ENCODE results near the gene KANSL1.
"Not testable (repeated sequence)": the region's sequence is repeated elsewhere in the genome, so short reads cannot be mapped to it uniquely, and the experiment has no call there.

Gene KANSL1

DNA sequence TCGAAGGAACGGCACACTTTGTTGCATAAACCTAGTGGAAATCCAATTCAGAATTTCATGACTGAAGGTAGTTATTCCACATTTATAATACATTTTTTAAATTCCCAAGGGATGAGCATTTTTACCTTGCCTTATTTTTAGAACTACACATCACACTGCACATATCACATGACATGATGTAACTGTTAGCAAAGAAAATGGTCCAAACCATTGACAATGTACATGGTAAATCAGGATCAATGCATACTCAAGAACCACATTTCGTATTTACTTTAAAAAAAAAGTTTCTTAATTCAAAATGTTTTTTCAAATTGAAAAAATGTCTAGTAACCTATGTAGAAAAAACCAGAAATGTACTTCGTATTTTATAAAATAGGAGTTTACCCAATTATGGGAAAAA is 2.5 kb downstream of the KANSL1 start:
- DNase-seq (ENCODE audit: low spot score): no peak
- TF ChIP-seq CTCF (IDR thresholded peaks at IDR 0.05; ENCODE audit: extremely low read depth, missing control alignments): no peak

DNA sequence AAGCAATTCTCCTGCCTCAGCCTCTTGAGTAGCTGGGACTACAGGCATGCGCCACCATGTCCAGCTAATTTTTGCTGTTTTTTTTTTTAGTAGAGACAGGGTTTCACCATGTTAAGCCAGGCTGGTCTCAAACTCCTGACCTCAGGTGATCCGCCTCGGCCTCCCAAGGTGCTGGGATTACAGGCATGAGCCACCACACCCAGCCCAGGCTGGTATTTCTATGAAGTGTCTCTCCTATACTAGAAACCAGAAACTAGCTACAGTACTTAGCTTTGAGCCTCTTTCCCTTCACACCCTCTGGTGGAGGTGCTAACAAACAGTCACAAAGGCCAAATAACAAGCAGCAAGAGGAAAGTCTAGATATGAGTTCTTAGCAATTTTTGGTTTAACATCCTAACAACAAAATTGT is 6.4 kb downstream of the KANSL1 start:
- peak; percentile 48 for DNase-seq (ENCODE audit: low spot score)

GRCh38 chr17:46184696-46185095 is 8.5 kb downstream of the KANSL1 start:
- DNase-seq (ENCODE audit: low spot score): no peak
- TF ChIP-seq CTCF (IDR thresholded peaks at IDR 0.05; ENCODE audit: extremely low read depth, missing control alignments): no peak

DNA sequence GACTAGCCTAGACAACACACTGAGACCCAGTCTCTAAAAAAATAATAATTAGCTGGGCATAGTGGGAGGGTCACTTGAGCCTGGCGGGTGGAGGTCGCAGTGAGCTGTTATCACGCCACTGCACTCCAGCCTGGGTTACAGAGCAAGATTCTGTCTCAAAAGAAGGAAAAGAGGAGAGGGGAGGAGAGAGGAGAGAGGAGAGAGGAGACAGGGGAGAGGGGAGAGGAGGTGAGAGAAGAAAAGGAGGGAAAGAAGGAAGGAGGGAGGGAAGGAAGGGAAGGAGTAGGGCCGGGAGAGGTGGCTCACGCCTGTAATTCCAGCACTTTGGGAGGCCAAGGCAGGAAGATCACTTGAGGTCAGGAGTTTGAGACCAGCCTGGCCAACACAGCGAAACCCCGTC is 9.8 kb downstream of the KANSL1 start:
- DNase-seq (ENCODE audit: low spot score): not testable (repeated sequence)

- no peak for DNase-seq (ENCODE audit: low spot score)
- no peak for TF ChIP-seq CTCF (IDR thresholded peaks at IDR 0.05; ENCODE audit: extremely low read depth, missing control alignments)
Measured at GRCh38 chr17:46182961-46183360, 10.3 kb downstream of the KANSL1 start.

- DNase-seq (ENCODE audit: low spot score): no peak
- TF ChIP-seq CTCF (IDR thresholded peaks at IDR 0.05; ENCODE audit: extremely low read depth, missing control alignments): no peak
Measured at GRCh38 chr17:46181940-46182339, 11.3 kb downstream of the KANSL1 start.

GRCh38 chr17:46181316-46181715 is 11.9 kb downstream of the KANSL1 start:
- not testable (repeated sequence) for DNase-seq (ENCODE audit: low spot score)

- no peak for DNase-seq (ENCODE audit: low spot score)
- TF ChIP-seq CTCF (IDR thresholded peaks at IDR 0.05; ENCODE audit: extremely low read depth, missing control alignments): no peak
Measured at GRCh38 chr17:46180892-46181274, 12.3 kb downstream of the KANSL1 start.

GRCh38 chr17:46180185-46180891 is 12.9 kb downstream of the KANSL1 start:
- not testable (repeated sequence) for DNase-seq (ENCODE audit: low spot score)

All from GM20000 (cell line).